Neural cell (in vitro differentiated cells): ENCODE measurements around the gene ANKIB1. TPM values are rescaled to one million over a fixed set of nuclear protein-coding genes. Genes with fewer than 3 reads are reported as not detected.

ENCODE experiments used
- H2AFZ ChIP-seq: fragments of 200-600, 300-800 bp; sonication (generic), shearing (Covaris generic); 2 replicates; pipeline ENCODE4 v1.6.0; 2014; ENCODE audit warnings: low read depth, mild to moderate bottlenecking, antibody characterized with exemption, low read length, moderate library complexity
- H3F3A ChIP-seq: fragments of 200-600 bp; shearing (Covaris generic); 2 replicates; pipeline ENCODE4 v1.6.1; 2016; ENCODE audit warnings: mild to moderate bottlenecking, moderate library complexity, mixed read lengths, antibody characterized with exemption, low read length; ENCODE audit not compliant: insufficient read depth, poor library complexity, severe bottlenecking
- H3K27ac ChIP-seq: fragments of 200-600, 300-800 bp; sonication (generic), shearing (Covaris generic); 2 replicates; pipeline ENCODE4 v1.5.1; 2014; ENCODE audit warnings: mild to moderate bottlenecking, low read length, moderate library complexity
- H3K27me3 ChIP-seq: fragments of 300-800, 200-600 bp; sonication (generic), shearing (Covaris generic); 2 replicates; pipeline ENCODE4 v1.6.0; 2014; ENCODE audit warnings: mild to moderate bottlenecking, low read depth, low read length, moderate library complexity; ENCODE audit not compliant: insufficient read depth
- H3K36me3 ChIP-seq: fragments of 300-800, 200-600 bp; sonication (generic), shearing (Covaris generic); 2 replicates; pipeline ENCODE4 v1.5.1; 2014; ENCODE audit warnings: mild to moderate bottlenecking, antibody characterized with exemption, low read length, moderate library complexity; ENCODE audit not compliant: insufficient read depth
- H3K4me2 ChIP-seq: fragments of 300-800, 200-600 bp; sonication (generic), shearing (Covaris generic); 2 replicates; pipeline ENCODE4 v1.6.0; 2014; ENCODE audit warnings: mild to moderate bottlenecking, low read length
- H3K4me3 ChIP-seq: fragments of 300-800, 200-600 bp; sonication (generic), shearing (Covaris generic); 2 replicates; pipeline ENCODE4 v1.5.1; 2014; ENCODE audit warnings: mild to moderate bottlenecking, low read length, moderate library complexity
- H3K79me2 ChIP-seq: fragments of 200-600 bp; shearing (Covaris generic); replicated peaks from 2 replicates; pipeline ENCODE4 v1.6.0; 2014; ENCODE audit warnings: mild to moderate bottlenecking, low read length, moderate library complexity; ENCODE audit not compliant: insufficient read depth
- H3K9ac ChIP-seq: fragments of 300-800, 200-600 bp; sonication (generic), shearing (Covaris generic); 2 replicates; pipeline ENCODE4 v1.6.1; 2016; ENCODE audit warnings: mild to moderate bottlenecking, low read length, mixed read lengths
- H3K9me2 ChIP-seq: fragments of 200-600 bp; shearing (Covaris generic); 2 replicates; pipeline ENCODE4 v1.6.1; 2016; ENCODE audit warnings: mild to moderate bottlenecking, low read length, mixed read lengths; ENCODE audit not compliant: insufficient read depth
- H3K9me3 ChIP-seq: fragments of 200-600, 300-800 bp; sonication (generic), shearing (Covaris generic); 2 replicates; pipeline ENCODE4 v1.6.1; 2016; ENCODE audit warnings: mild to moderate bottlenecking, mixed run types, low read length, moderate library complexity, mixed read lengths
- H4K20me1 ChIP-seq: fragments of 200-600 bp; shearing (Covaris generic); 2 replicates; pipeline ENCODE4 v1.6.1; 2016; ENCODE audit warnings: mild to moderate bottlenecking, mixed run types; ENCODE audit not compliant: insufficient read depth
- CTCF ChIP-seq: fragments of 450-650 bp; IDR thresholded peaks from 2 replicates; pipeline ENCODE4 v1.5.1; 2014; ENCODE audit warnings: antibody characterized with exemption, mild to moderate bottlenecking, moderate library complexity; ENCODE audit not compliant: poor library complexity, severe bottlenecking
- EP300 ChIP-seq: fragments of 450-650 bp; conservative IDR thresholded peaks from 2 replicates; pipeline ENCODE4 v1.6.1; 2014; ENCODE audit warnings: antibody characterized with exemption, mild to moderate bottlenecking, moderate library complexity; ENCODE audit not compliant: poor library complexity, severe bottlenecking
- EZH2 ChIP-seq: fragments of 200-600, 300-800 bp; shearing (Covaris generic), sonication (generic); IDR thresholded peaks from 2 replicates; pipeline ENCODE4 v1.6.1; 2014; ENCODE audit warnings: antibody characterized with exemption, low read length, borderline replicate concordance, mild to moderate bottlenecking; ENCODE audit not compliant: insufficient read depth, poor library complexity, severe bottlenecking
- MXI1 ChIP-seq: fragments of 450-650 bp; conservative IDR thresholded peaks from 2 replicates; pipeline ENCODE4 v1.6.1; 2014; ENCODE audit warnings: antibody characterized with exemption, mild to moderate bottlenecking; ENCODE audit not compliant: poor library complexity, severe bottlenecking
- POLR2AphosphoS5 ChIP-seq: IDR thresholded peaks from 2 replicates; pipeline ENCODE4 v1.6.1; 2012
- RAD21 ChIP-seq: fragments of 450-650 bp; conservative IDR thresholded peaks from 2 replicates; pipeline ENCODE4 v1.6.1; 2014; ENCODE audit warnings: antibody characterized with exemption, mild to moderate bottlenecking, moderate library complexity
- REST ChIP-seq: IDR thresholded peaks from 2 replicates; pipeline ENCODE4 v1.6.1; 2012; ENCODE audit warnings: borderline replicate concordance
- SMC3 ChIP-seq: fragments of 450-650 bp; conservative IDR thresholded peaks from 2 replicates; pipeline ENCODE4 v1.6.1; 2014; ENCODE audit warnings: antibody characterized with exemption, mild to moderate bottlenecking, moderate library complexity; ENCODE audit not compliant: poor library complexity
- TAF1 ChIP-seq: IDR thresholded peaks from 2 replicates; pipeline ENCODE4 v1.6.1; 2012; ENCODE audit warnings: low read depth
- polyA plus RNA-seq: library from polyadenylated mRNA; depleted of rRNA; stranded (reverse); fragments of >200 nt; gene quantifications from 2 replicates; pipeline ENCODE4 v1.2.3, GENCODE V29; 2014

Gene ANKIB1
- polyA plus RNA-seq, 1 donor from 2014 or later, result 83.0 TPM

DNA sequence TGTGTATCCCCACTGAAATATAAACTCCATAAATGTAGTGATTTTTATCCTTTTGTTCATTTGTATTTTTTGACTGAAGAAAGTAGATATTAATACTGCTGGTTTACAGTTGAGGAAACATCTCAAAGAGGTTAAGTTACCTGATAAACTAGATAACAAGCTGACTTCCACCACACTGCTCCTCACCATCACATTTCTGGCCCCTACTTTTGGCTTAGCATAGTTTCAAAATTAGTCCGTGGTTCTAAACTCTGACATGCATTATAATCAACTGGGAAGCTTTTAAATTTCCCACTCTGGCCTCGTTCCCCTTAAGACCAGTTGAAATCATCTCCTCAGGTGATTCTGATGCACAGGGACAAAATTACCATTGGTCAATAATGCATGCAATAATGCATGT, 43.5 kb downstream of the ANKIB1 start:
- Histone ChIP-seq H3K9ac (no peak overlapping the region), H3F3A (no peaks in the 10 kb centered on the region), H3K9me3 (no peaks in the 10 kb centered on the region), H3K27ac (no peak overlapping the region), H3K27me3 (no peaks in the 10 kb centered on the region), H3K4me3 (no peak overlapping the region), H2AFZ (no peak overlapping the region), H3K4me2 (no peak overlapping the region), H3K36me3 (no peaks in the 10 kb centered on the region), H3K9me2 (no peaks in the 10 kb centered on the region), H3K79me2 (peaks cover 35% of the 10 kb centered on the region), H4K20me1 (no peaks in the 10 kb centered on the region)
- no peak for TF ChIP-seq REST
- TF ChIP-seq TAF1, result no peak
- TF ChIP-seq CTCF, result no peak
- no peak for TF ChIP-seq SMC3
- no peak for TF ChIP-seq EP300
- no peak for TF ChIP-seq RAD21
- no peak for TF ChIP-seq EZH2
- no peak for TF ChIP-seq POLR2AphosphoS5
- no peak for TF ChIP-seq MXI1

DNA sequence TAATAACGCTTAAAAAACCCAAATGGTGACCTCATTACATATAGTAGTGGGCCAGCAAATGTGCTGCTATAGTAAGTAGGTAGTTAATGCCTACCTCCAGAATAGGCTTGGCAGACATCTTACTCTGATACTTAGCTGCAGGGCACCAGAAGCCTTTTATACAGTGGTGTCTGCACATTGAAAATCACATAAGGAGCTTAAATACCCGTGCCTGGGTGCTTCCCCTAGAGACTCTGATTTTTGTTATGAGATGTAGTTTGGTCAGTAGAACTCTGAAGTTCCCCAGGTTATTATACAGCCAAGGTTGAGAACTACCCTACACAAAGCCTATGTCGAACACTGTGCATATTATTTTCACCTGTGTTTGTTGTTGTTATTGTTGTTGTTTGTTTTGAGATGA, 47.2 kb downstream of the ANKIB1 start:
- H3K9ac ChIP-seq, result no peak overlapping the region
- TF ChIP-seq SMC3 (no peak), CTCF (no peak), TAF1 (no peak), MXI1 (no peak), POLR2AphosphoS5 (no peak), EZH2 (no peak), REST (no peak), RAD21 (no peak), EP300 (no peak)
- H3K4me2 ChIP-seq, result no peak overlapping the region
- no peaks in the 10 kb centered on the region for H3K36me3 ChIP-seq
- no peak overlapping the region for H3K4me3 ChIP-seq
- no peaks in the 10 kb centered on the region for H4K20me1 ChIP-seq
- H3K79me2 ChIP-seq, result peaks cover 23% of the 10 kb centered on the region
- no peaks in the 10 kb centered on the region for H3K9me2 ChIP-seq
- H2AFZ ChIP-seq, result no peak overlapping the region
- no peaks in the 10 kb centered on the region for H3K9me3 ChIP-seq
- no peak overlapping the region for H3K27ac ChIP-seq
- H3F3A ChIP-seq, result no peaks in the 10 kb centered on the region
- no peaks in the 10 kb centered on the region for H3K27me3 ChIP-seq
